ENCODE data around the gene CFAP65. TPM values are rescaled to one million over a fixed set of nuclear protein-coding genes. Genes with fewer than 3 reads are reported as not detected.

Gene CFAP65
- total RNA-seq, 2 experiments from 2014 or later, result not detected

DNA sequence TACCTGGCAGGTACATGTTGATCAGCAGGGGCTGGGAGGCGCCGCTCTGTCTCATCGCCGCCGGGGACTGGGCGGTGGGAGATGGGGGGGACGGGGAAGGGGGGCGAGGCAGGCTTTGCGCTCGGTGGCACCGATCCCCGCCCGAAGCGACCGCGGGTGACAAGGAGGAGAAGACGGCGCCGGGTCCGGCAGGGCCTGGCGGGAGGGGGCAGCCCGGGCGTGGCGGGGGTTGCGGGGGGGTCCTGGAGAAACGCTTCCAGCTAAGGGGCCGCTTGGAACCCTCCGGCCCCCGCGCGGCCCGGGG lies 56.3 kb downstream of the CFAP65 start, which contains the start of gene FEV:
TSS of gene FEV (minus strand) at position 164 of the 304 bp plus-strand sequence. CDS start at position 55, 109 bp downstream.
- H3K27me3 ChIP-seq (ENCODE audit: control insufficient read depth in 1 of 2, insufficient read depth in 2 of 2, low read length in 2 of 2), result peaks cover 82 to 93% of the 10 kb centered on the region in 2 experiments
- no peak within 1 kb of the TSS for H3K27ac Mint-ChIP-seq
- DNase-seq, result no peak

GRCh38 chr2:218984239-218985020 lies 56.9 kb downstream of the CFAP65 start:
- DNase-seq (no peak), ATAC-seq (ENCODE audit: poor library complexity) (no peak)
- peaks cover 0 to 19% of the 10 kb centered on the region in 2 experiments for H3K9me3 ChIP-seq (ENCODE audit: control insufficient read depth in 1 of 2, insufficient read depth in 1 of 2, low read length in 2 of 2)
- H3K27me3 ChIP-seq (ENCODE audit: control insufficient read depth in 1 of 2, insufficient read depth in 2 of 2, low read length in 2 of 2), result peaks cover 77 to 91% of the 10 kb centered on the region in 2 experiments
- no peak for TF ChIP-seq CTCF (IDR thresholded peaks at IDR 0.05)
- no peaks in the 10 kb centered on the region for H3K36me3 Mint-ChIP-seq (ENCODE audit: low read depth)
- peaks cover 46% of the 10 kb centered on the region for H3K4me1 Mint-ChIP-seq (ENCODE audit: low read depth)
- H3K4me3 ChIP-seq (ENCODE audit: low read length), result no peak overlapping the region
- no peak overlapping the region for H3K27ac ChIP-seq (ENCODE audit: low read depth in 1 of 2, low read length in 2 of 2)
- no peak overlapping the region for H3K27ac Mint-ChIP-seq
- peaks cover 89% of the 10 kb centered on the region for H3K27me3 Mint-ChIP-seq
- no peak overlapping the region for H3K4me3 Mint-ChIP-seq
- CTCF ChIA-PET, result no interaction called here
- H3K9me3 Mint-ChIP-seq, result no peaks in the 10 kb centered on the region
- no peaks in the 10 kb centered on the region for H3K36me3 ChIP-seq (ENCODE audit: insufficient read depth, low read length)
- POLR2A ChIA-PET, result no interaction called here
- intact Hi-C loops (cut with DNase I, micrococcal nuclease), result loop anchor here (5.0 kb wide), 2 partner anchors 107 to 173 kb away; no protein-coding TSS in a partner anchor
- peaks cover 54% of the 10 kb centered on the region for H3K4me1 ChIP-seq (ENCODE audit: insufficient read depth, low read length)

More for the DNA sequence above, 56.3 kb downstream of the CFAP65 start, which contains the start of gene FEV:
- Histone ChIP-seq H3K27ac (ENCODE audit: low read depth in 1 of 2, low read length in 2 of 2) (no peak within 1 kb of the TSS), H3K4me3 (ENCODE audit: low read length) (no peak within 1 kb of the TSS), H3K4me1 (ENCODE audit: insufficient read depth, low read length) (peaks cover 48% of the 10 kb centered on the region), H3K9me3 (ENCODE audit: control insufficient read depth in 1 of 2, insufficient read depth in 1 of 2, low read length in 2 of 2) (peaks cover 0 to 19% of the 10 kb centered on the region in 2 experiments), H3K36me3 (ENCODE audit: insufficient read depth, low read length) (no peaks in the 10 kb centered on the region)
- no peak for TF ChIP-seq CTCF (IDR thresholded peaks at IDR 0.05)
- no peak for ATAC-seq (ENCODE audit: poor library complexity)
- Mint-ChIP-seq H3K4me1 (ENCODE audit: low read depth) (peaks cover 42% of the 10 kb centered on the region), H3K36me3 (ENCODE audit: low read depth) (no peaks in the 10 kb centered on the region), H3K27me3 (peaks cover 89% of the 10 kb centered on the region), H3K9me3 (no peaks in the 10 kb centered on the region), H3K4me3 (no peak within 1 kb of the TSS)
- ChIA-PET CTCF (no interaction called here), POLR2A (no interaction called here)
- intact Hi-C loops (cut with DNase I, micrococcal nuclease), result no loop called here

GRCh38 chr2:218983934-218984238 lies 57.4 kb downstream of the CFAP65 start:
- no peak for DNase-seq
- Histone ChIP-seq H3K27ac (ENCODE audit: low read depth in 1 of 2, low read length in 2 of 2) (no peak overlapping the region), H3K4me1 (ENCODE audit: insufficient read depth, low read length) (peaks cover 54% of the 10 kb centered on the region), H3K9me3 (ENCODE audit: control insufficient read depth in 1 of 2, insufficient read depth in 1 of 2, low read length in 2 of 2) (peaks cover 0 to 19% of the 10 kb centered on the region in 2 experiments), H3K4me3 (ENCODE audit: low read length) (no peak overlapping the region), H3K36me3 (ENCODE audit: insufficient read depth, low read length) (no peaks in the 10 kb centered on the region), H3K27me3 (ENCODE audit: control insufficient read depth in 1 of 2, insufficient read depth in 2 of 2, low read length in 2 of 2) (peaks cover 72 to 88% of the 10 kb centered on the region in 2 experiments)
- no peak for TF ChIP-seq CTCF (IDR thresholded peaks at IDR 0.05)
- no peaks in the 10 kb centered on the region for H3K36me3 Mint-ChIP-seq (ENCODE audit: low read depth)
- ATAC-seq (ENCODE audit: poor library complexity), result no peak
- CTCF ChIA-PET, result no interaction called here
- no peak overlapping the region for H3K27ac Mint-ChIP-seq
- peaks cover 46% of the 10 kb centered on the region for H3K4me1 Mint-ChIP-seq (ENCODE audit: low read depth)
- H3K4me3 Mint-ChIP-seq, result no peak overlapping the region
- POLR2A ChIA-PET, result no interaction called here
- intact Hi-C loops (cut with DNase I, micrococcal nuclease), result loop anchor here (5.0 kb wide), 2 partner anchors 107 to 173 kb away; no protein-coding TSS in a partner anchor
- H3K9me3 Mint-ChIP-seq, result no peaks in the 10 kb centered on the region
- peaks cover 89% of the 10 kb centered on the region for H3K27me3 Mint-ChIP-seq
